ENCODE data around the gene SAMD3. TPM values are rescaled to one million over a fixed set of nuclear protein-coding genes. Genes with fewer than 3 reads are reported as not detected.
"Not testable (repeated sequence)": the region's sequence is repeated elsewhere in the genome, so short reads cannot be mapped to it uniquely, and the experiment has no call there.

Gene SAMD3
- total and polyA plus RNA-seq, 5 donors: 0.11 to 1.6 (median 1.0) TPM; not detected in 1

GRCh38 chr6:130173377-130174004 lies 49.3 kb downstream of the SAMD3 start:
- H3K4me3 ChIP-seq (ENCODE audit: low read length); H3K27ac ChIP-seq (ENCODE audit: low read length); ATAC-seq; H3K4me1 ChIP-seq (ENCODE audit: control insufficient read depth, insufficient read depth, low read length); intact Hi-C loops (cut with DNase I); H3K9me3 ChIP-seq (ENCODE audit: control insufficient read depth, low read length); H3K27me3 ChIP-seq (ENCODE audit: control insufficient read depth, insufficient read depth): not testable (repeated sequence)
- 63% methylated on average over 4 of the region's 4 CpGs for WGBS
- peak in 1 of 3 donors; percentile 41 for DNase-seq

GRCh38 chr6:130170160-130170559 lies 52.6 kb downstream of the SAMD3 start:
- WGBS: 83% methylated on average over 4 of the region's 4 CpGs

GRCh38 chr6:130167655-130168054 lies 55.1 kb downstream of the SAMD3 start:
- no peak for ATAC-seq
- intact Hi-C loops (cut with DNase I): no loop called here
- no peaks in the 10 kb centered on the region for H3K4me1 ChIP-seq (ENCODE audit: control insufficient read depth, insufficient read depth, low read length)
- H3K27me3 ChIP-seq (ENCODE audit: control insufficient read depth, insufficient read depth): no peaks in the 10 kb centered on the region
- WGBS: 73% methylated on average over 5 of the region's 5 CpGs
- H3K4me3 ChIP-seq (ENCODE audit: low read length): no peak overlapping the region
- H3K27ac ChIP-seq (ENCODE audit: low read length): no peak overlapping the region
- no peak for DNase-seq
- no peaks in the 10 kb centered on the region for H3K9me3 ChIP-seq (ENCODE audit: control insufficient read depth, low read length)

More at GRCh38 chr6:130170160-130170559, 52.6 kb downstream of the SAMD3 start:
- H3K9me3 ChIP-seq (ENCODE audit: control insufficient read depth, low read length); intact Hi-C loops (cut with DNase I); H3K27ac ChIP-seq (ENCODE audit: low read length); H3K4me3 ChIP-seq (ENCODE audit: low read length); H3K27me3 ChIP-seq (ENCODE audit: control insufficient read depth, insufficient read depth); ATAC-seq; DNase-seq; H3K4me1 ChIP-seq (ENCODE audit: control insufficient read depth, insufficient read depth, low read length): not testable (repeated sequence)

GRCh38 chr6:130164251-130164650 lies 58.5 kb downstream of the SAMD3 start:
- 62% methylated on average over 4 of the region's 4 CpGs for WGBS
- Histone ChIP-seq H3K4me1 (ENCODE audit: control insufficient read depth, insufficient read depth, low read length) (no peaks in the 10 kb centered on the region), H3K27ac (ENCODE audit: low read length) (no peak overlapping the region), H3K9me3 (ENCODE audit: control insufficient read depth, low read length) (no peaks in the 10 kb centered on the region), H3K27me3 (ENCODE audit: control insufficient read depth, insufficient read depth) (no peaks in the 10 kb centered on the region), H3K4me3 (ENCODE audit: low read length) (no peak overlapping the region)
- DNase-seq (no peak), ATAC-seq (no peak)
- intact Hi-C loops (cut with DNase I): no loop called here

GRCh38 chr6:130163266-130163665 lies 59.5 kb downstream of the SAMD3 start:
- no peak overlapping the region for H3K4me3 ChIP-seq (ENCODE audit: low read length)
- intact Hi-C loops (cut with DNase I): no loop called here
- H3K9me3 ChIP-seq (ENCODE audit: control insufficient read depth, low read length): no peaks in the 10 kb centered on the region
- ATAC-seq (no peak), DNase-seq (no peak)
- H3K27ac ChIP-seq (ENCODE audit: low read length): no peak overlapping the region
- WGBS: 93% methylated on average over 2 of the region's 2 CpGs
- no peaks in the 10 kb centered on the region for H3K27me3 ChIP-seq (ENCODE audit: control insufficient read depth, insufficient read depth)
- H3K4me1 ChIP-seq (ENCODE audit: control insufficient read depth, insufficient read depth, low read length): no peaks in the 10 kb centered on the region

GRCh38 chr6:130162421-130162820 lies 60.3 kb downstream of the SAMD3 start:
- no peak overlapping the region for H3K4me3 ChIP-seq (ENCODE audit: low read length)
- ATAC-seq: no peak
- no peaks in the 10 kb centered on the region for H3K9me3 ChIP-seq (ENCODE audit: control insufficient read depth, low read length)
- 55% methylated on average over 2 of the region's 2 CpGs for WGBS
- intact Hi-C loops (cut with DNase I): no loop called here
- no peaks in the 10 kb centered on the region for H3K27me3 ChIP-seq (ENCODE audit: control insufficient read depth, insufficient read depth)
- no peak overlapping the region for H3K27ac ChIP-seq (ENCODE audit: low read length)
- no peak for DNase-seq
- no peaks in the 10 kb centered on the region for H3K4me1 ChIP-seq (ENCODE audit: control insufficient read depth, insufficient read depth, low read length)

GRCh38 chr6:130161683-130162404 lies 60.9 kb downstream of the SAMD3 start:
- WGBS: 45% methylated on average over 6 of the region's 6 CpGs
- H3K4me3 ChIP-seq (ENCODE audit: low read length): no peak overlapping the region
- DNase-seq (peak in 1 of 3 donors; percentile 16), ATAC-seq (peak; percentile 43 to 59)
- H3K27ac ChIP-seq (ENCODE audit: low read length): no peak overlapping the region
- H3K4me1 ChIP-seq (ENCODE audit: control insufficient read depth, insufficient read depth, low read length): no peaks in the 10 kb centered on the region
- no peaks in the 10 kb centered on the region for H3K27me3 ChIP-seq (ENCODE audit: control insufficient read depth, insufficient read depth)
- H3K9me3 ChIP-seq (ENCODE audit: control insufficient read depth, low read length): no peaks in the 10 kb centered on the region
- intact Hi-C loops (cut with DNase I): no loop called here

- H3K27me3 ChIP-seq (ENCODE audit: control insufficient read depth, insufficient read depth): no peaks in the 10 kb centered on the region
- WGBS: 35% methylated on average over 3 of the region's 3 CpGs
- H3K4me1 ChIP-seq (ENCODE audit: control insufficient read depth, insufficient read depth, low read length): no peaks in the 10 kb centered on the region
- H3K9me3 ChIP-seq (ENCODE audit: control insufficient read depth, low read length): no peaks in the 10 kb centered on the region
- H3K27ac ChIP-seq (ENCODE audit: low read length): no peak overlapping the region
- H3K4me3 ChIP-seq (ENCODE audit: low read length): no peak overlapping the region
- ATAC-seq (peak in 1 of 2 donors; percentile 16), DNase-seq (no peak)
- intact Hi-C loops (cut with DNase I): no loop called here
Observed at GRCh38 chr6:130159956-130160355, 62.8 kb downstream of the SAMD3 start.

- no peaks in the 10 kb centered on the region for H3K9me3 ChIP-seq (ENCODE audit: control insufficient read depth, low read length)
- H3K27me3 ChIP-seq (ENCODE audit: control insufficient read depth, insufficient read depth): no peaks in the 10 kb centered on the region
- intact Hi-C loops (cut with DNase I): no loop called here
- DNase-seq (no peak), ATAC-seq (no peak)
- H3K4me1 ChIP-seq (ENCODE audit: control insufficient read depth, insufficient read depth, low read length): no peaks in the 10 kb centered on the region
- no peak overlapping the region for H3K4me3 ChIP-seq (ENCODE audit: low read length)
- 91% methylated on average over 4 of the region's 4 CpGs for WGBS
- no peak overlapping the region for H3K27ac ChIP-seq (ENCODE audit: low read length)
Observed at GRCh38 chr6:130158548-130158947, 64.2 kb downstream of the SAMD3 start.

GRCh38 chr6:130158056-130158455 lies 64.7 kb downstream of the SAMD3 start:
- H3K27me3 ChIP-seq (ENCODE audit: control insufficient read depth, insufficient read depth): no peaks in the 10 kb centered on the region
- no peak overlapping the region for H3K4me3 ChIP-seq (ENCODE audit: low read length)
- H3K4me1 ChIP-seq (ENCODE audit: control insufficient read depth, insufficient read depth, low read length): no peaks in the 10 kb centered on the region
- H3K27ac ChIP-seq (ENCODE audit: low read length): no peak overlapping the region
- 94% methylated on average over 2 of the region's 2 CpGs for WGBS
- ATAC-seq: no peak
- intact Hi-C loops (cut with DNase I): no loop called here
- no peaks in the 10 kb centered on the region for H3K9me3 ChIP-seq (ENCODE audit: control insufficient read depth, low read length)
- no peak for DNase-seq

GRCh38 chr6:130156908-130157307 lies 65.8 kb downstream of the SAMD3 start:
- Histone ChIP-seq H3K27ac (ENCODE audit: low read length) (no peak overlapping the region), H3K27me3 (ENCODE audit: control insufficient read depth, insufficient read depth) (no peaks in the 10 kb centered on the region), H3K4me3 (ENCODE audit: low read length) (no peak overlapping the region), H3K4me1 (ENCODE audit: control insufficient read depth, insufficient read depth, low read length) (no peaks in the 10 kb centered on the region), H3K9me3 (ENCODE audit: control insufficient read depth, low read length) (no peaks in the 10 kb centered on the region)
- ATAC-seq (no peak), DNase-seq (no peak)
- intact Hi-C loops (cut with DNase I): no loop called here
- WGBS: 93% methylated on average over 5 of the region's 5 CpGs
